Hepatic stellate cell (primary cell): ENCODE results near the gene IGHMBP2.

ENCODE experiments used
- DNase-seq: peaks from one replicate; pipeline ENCODE4 v3.0.0; 2011; ENCODE audit warnings: low spot score

Gene IGHMBP2

GRCh38 chr11:68940651-68941323 lies 37.1 kb downstream of the IGHMBP2 start:
- DNase-seq = no peak

- DNase-seq = no peak
These were observed 37.8 kb downstream of the IGHMBP2 start for GRCh38 chr11:68941324-68942094.

GRCh38 chr11:68942095-68942620 lies 38.5 kb downstream of the IGHMBP2 start:
- no peak for DNase-seq

GRCh38 chr11:68942751-68943271 lies 39.1 kb downstream of the IGHMBP2 start:
- DNase-seq = no peak

GRCh38 chr11:68946416-68947090 lies 42.9 kb downstream of the IGHMBP2 start:
- peak; percentile 95 for DNase-seq

GRCh38 chr11:68947151-68947550 lies 43.5 kb downstream of the IGHMBP2 start:
- DNase-seq = no peak

- DNase-seq = no peak
These were observed 44.8 kb downstream of the IGHMBP2 start for GRCh38 chr11:68948496-68948895.

- DNase-seq = no peak
These were observed 45.2 kb downstream of the IGHMBP2 start for GRCh38 chr11:68948935-68949334.

GRCh38 chr11:68950270-68950669 lies 46.6 kb downstream of the IGHMBP2 start:
- peak; percentile 70 for DNase-seq

- DNase-seq = no peak
These were observed 47.1 kb downstream of the IGHMBP2 start for GRCh38 chr11:68950762-68951161.

GRCh38 chr11:68954836-68955606 lies 51.3 kb downstream of the IGHMBP2 start:
- peak; percentile 63 for DNase-seq

GRCh38 chr11:68955607-68955958 lies 51.9 kb downstream of the IGHMBP2 start:
- DNase-seq = no peak

- DNase-seq = peak; percentile 47
These were observed 52.5 kb downstream of the IGHMBP2 start for GRCh38 chr11:68956142-68956541.

- DNase-seq = no peak
These were observed 53.0 kb downstream of the IGHMBP2 start for GRCh38 chr11:68956547-68957254.

- no peak for DNase-seq
These were observed 54.5 kb downstream of the IGHMBP2 start for GRCh38 chr11:68958211-68958610.

- no peak for DNase-seq
These were observed 56.0 kb downstream of the IGHMBP2 start for GRCh38 chr11:68959465-68960293.

- DNase-seq = no peak
These were observed 56.8 kb downstream of the IGHMBP2 start for GRCh38 chr11:68960294-68961071.

- DNase-seq = no peak
These were observed 57.6 kb downstream of the IGHMBP2 start for GRCh38 chr11:68961245-68961644.

- no peak for DNase-seq
These were observed 59.0 kb downstream of the IGHMBP2 start for GRCh38 chr11:68962527-68963250.
